ENCODE results near the gene NLGN1. TPM values are rescaled to one million over a fixed set of nuclear protein-coding genes. Genes with fewer than 3 reads are reported as not detected.

NLGN1 gene
- total RNA-seq, 1 experiment from 2014 or later = 5.2 TPM

DNA sequence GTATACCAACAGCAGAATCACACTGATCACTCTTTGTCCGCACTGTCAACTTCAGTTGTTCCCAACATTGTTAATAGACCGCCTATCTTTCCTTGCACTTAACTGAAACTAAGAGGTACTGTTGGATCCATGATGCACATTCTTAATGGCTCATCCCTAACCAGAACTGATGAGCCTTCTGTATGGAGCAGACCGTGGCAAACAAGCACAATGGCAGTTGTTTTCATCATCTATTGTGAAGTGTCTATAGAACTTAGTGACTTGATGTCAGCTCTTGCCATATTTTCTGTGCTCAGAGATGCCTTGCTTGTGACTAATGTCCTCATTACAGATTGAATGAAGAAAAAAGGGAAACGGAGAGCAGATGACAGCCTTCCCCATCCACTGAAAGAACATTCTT lies 347.4 kb downstream of the NLGN1 start:
- H4K8ac ChIP-seq (replicated peaks; ENCODE audit: insufficient read length, low read depth, low read length) = no peak overlapping the region
- Mint-ChIP-seq H3K27ac (no peak overlapping the region), H3K9me3 (peaks cover 2 to 6% of the 10 kb centered on the region in 2 experiments; a peak in 3 of 5 replicates), H3K27me3 (ENCODE audit: low read depth) (no peaks in the 10 kb centered on the region), H3K4me3 (no peak overlapping the region), H3K4me1 (peaks cover 2% of the 10 kb centered on the region in 2 experiments; a peak in 3 of 4 replicates), H3K36me3 (ENCODE audit: insufficient read depth in 1 of 3, low read depth in 3 of 3) (peaks cover 2 to 8% (median 4%) of the 10 kb centered on the region in 3 experiments; a peak in 3 of 7 replicates)
- no peak overlapping the region for H2BK15ac ChIP-seq (ENCODE audit: low read depth, low read length)
- H2BK5ac ChIP-seq (ENCODE audit: insufficient read length, low read length) = no peak overlapping the region
- H3K79me2 ChIP-seq (ENCODE audit: insufficient read depth, low read length) = no peaks in the 10 kb centered on the region
- WGBS (ENCODE audit: extremely low coverage, insufficient read length, low lambda C conversion rate) = no CpG with 5 or more reads among the region's 4 CpGs
- H2AK5ac ChIP-seq (ENCODE audit: insufficient read length, low read length) = no peak overlapping the region
- no peak overlapping the region for H2AFZ ChIP-seq (ENCODE audit: low read length)
- no peaks in the 10 kb centered on the region for H3K79me1 ChIP-seq (ENCODE audit: insufficient read depth, low read depth, low read length, poor library complexity, severe bottlenecking)
- no peak overlapping the region for H4K5ac ChIP-seq (ENCODE audit: insufficient read length, low read depth, low read length)
- no peak overlapping the region for H3K14ac ChIP-seq (ENCODE audit: insufficient read depth, low read length)
- H3K23me2 ChIP-seq (ENCODE audit: insufficient read length, low read depth, low read length, poor library complexity, severe bottlenecking) = no peaks in the 10 kb centered on the region
- no peak overlapping the region for H3K4me2 ChIP-seq (ENCODE audit: insufficient read depth, insufficient read length, low read length)
- H3K4me1 ChIP-seq (ENCODE audit: insufficient read depth, low read length) = no peaks in the 10 kb centered on the region
- H3K56ac ChIP-seq (ENCODE audit: insufficient read length, low read depth, low read length) = no peak overlapping the region
- H2BK20ac ChIP-seq (ENCODE audit: low read depth, low read length, poor library complexity, severe bottlenecking) = no peak overlapping the region
- no peak overlapping the region for H2BK12ac ChIP-seq (ENCODE audit: insufficient read length, low read depth, low read length)
- H3K27ac ChIP-seq (ENCODE audit: insufficient read length, low read depth, low read length) = no peak overlapping the region
- no peak overlapping the region for H4K91ac ChIP-seq (ENCODE audit: insufficient read length, low read depth, low read length)
- H3K9me3 ChIP-seq (ENCODE audit: control insufficient read depth, low read depth, low read length) = no peaks in the 10 kb centered on the region
- no peak overlapping the region for H3T11ph ChIP-seq (ENCODE audit: low read length)
- H2BK120ac ChIP-seq (ENCODE audit: low read depth, low read length, poor library complexity, severe bottlenecking) = no peak overlapping the region
- H3K23ac ChIP-seq (ENCODE audit: insufficient read length, low read depth, low read length) = no peak overlapping the region
- H3K9ac ChIP-seq (ENCODE audit: extremely low read depth, insufficient read length, low read length) = no peak overlapping the region
- no peaks in the 10 kb centered on the region for H3K27me3 ChIP-seq (ENCODE audit: insufficient read depth, low read length)
- no peak overlapping the region for H3K18ac ChIP-seq (ENCODE audit: insufficient read length, low read depth, low read length)
- no peak for DNase-seq
- H3K4ac ChIP-seq (ENCODE audit: low read depth, low read length) = no peak overlapping the region
- no peaks in the 10 kb centered on the region for H4K20me1 ChIP-seq (ENCODE audit: control insufficient read depth, insufficient read depth, insufficient read length)
- no peak for TF ChIP-seq CTCF (conservative IDR thresholded peaks at IDR 0.05)

Measured in H9 (cell line).